GM12865 (cell line): ENCODE measurements around the gene OTOF.

Experiments
- DNase-seq: peaks from one replicate; pipeline ENCODE4 v3.0.0; 2010; ENCODE audit warnings: low read depth
- H3K4me3 ChIP-seq: 2 replicates; pipeline ENCODE4 v1.5.1; 2011; ENCODE audit warnings: mild to moderate bottlenecking, low read depth, low read length, control low read depth
- CTCF ChIP-seq: IDR thresholded peaks from 2 replicates; pipeline ENCODE4 v1.5.1; 2011; ENCODE audit warnings: low read length, control low read depth, low read depth, inconsistent platforms; ENCODE audit not compliant: insufficient read depth; ENCODE audit errors: missing control alignments

OTOF gene

GRCh38 chr2:26513261-26513660, 35.3 kb upstream of the OTOF start:
- TF ChIP-seq CTCF: no peak
- DNase-seq: no peak
- no peak overlapping the region for H3K4me3 ChIP-seq

GRCh38 chr2:26511466-26511865, 33.5 kb upstream of the OTOF start:
- TF ChIP-seq CTCF: no peak
- H3K4me3 ChIP-seq: no peak overlapping the region

GRCh38 chr2:26510344-26510973, 32.5 kb upstream of the OTOF start:
- no peak for TF ChIP-seq CTCF
- H3K4me3 ChIP-seq: no peak overlapping the region
- DNase-seq: no peak

More at GRCh38 chr2:26511466-26511865, 33.5 kb upstream of the OTOF start:
- DNase-seq: no peak

GRCh38 chr2:26509141-26509540, 31.2 kb upstream of the OTOF start:
- H3K4me3 ChIP-seq: no peak overlapping the region

GRCh38 chr2:26507932-26508331, 30.0 kb upstream of the OTOF start:
- DNase-seq: no peak
- no peak overlapping the region for H3K4me3 ChIP-seq
- no peak for TF ChIP-seq CTCF

More at GRCh38 chr2:26509141-26509540, 31.2 kb upstream of the OTOF start:
- no peak for DNase-seq
- TF ChIP-seq CTCF: no peak

GRCh38 chr2:26507088-26507487, 29.2 kb upstream of the OTOF start:
- TF ChIP-seq CTCF: no peak
- no peak overlapping the region for H3K4me3 ChIP-seq
- no peak for DNase-seq

GRCh38 chr2:26506279-26506678, 28.4 kb upstream of the OTOF start:
- DNase-seq: no peak
- no peak overlapping the region for H3K4me3 ChIP-seq
- no peak for TF ChIP-seq CTCF
